Right lobe of liver (tissue), 4 donors: ENCODE results near the gene TCEAL2.

Experiments
- POLR2A ChIP-seq: fragments of 450-650 bp; IDR thresholded peaks from one replicate; pipeline ENCODE4 v1.6.1; 2017; ENCODE audit warnings: antibody characterized with exemption, mild to moderate bottlenecking
- TF ChIP-seq, protein P1 (sequence below), 4 donors: fragments of 200-600 bp in 3 of 4; fragments of 450-650 bp in 1 of 4; IDR thresholded peaks; one replicate each; pipeline versions ENCODE4 v1.5.1 to v1.8.0; 2016 to 2022; ENCODE audit warnings: antibody characterized with exemption in 4 of 4, mild to moderate bottlenecking in 2 of 4
- donor health status: DM: no; HTN: no; CAD: no.
- donor health status: DM: no; HTN: no; CAD: no.
- donor health status: DM: no; HTN: yes; CAD: no.

DNA sequence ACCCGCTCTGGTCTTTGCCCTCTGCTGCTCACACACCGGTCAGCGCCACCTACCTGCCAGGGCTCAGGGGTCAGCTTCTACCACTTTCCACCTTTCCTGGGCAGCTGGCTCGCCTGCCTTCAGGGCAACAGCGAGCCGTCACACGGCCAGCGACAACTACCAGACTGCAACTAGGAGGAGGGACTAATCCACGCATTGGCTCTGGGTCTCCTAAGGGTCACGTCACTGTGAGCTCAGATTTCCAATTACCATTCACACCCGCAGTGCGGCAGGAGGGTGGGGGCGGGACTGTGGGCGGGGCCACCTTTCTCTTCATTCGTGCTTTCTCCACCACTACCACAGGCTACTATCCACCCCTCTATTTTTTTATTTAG is 30.3 kb downstream of the TCEAL2 start, which contains the start of gene BEX5:
- no peak for TF ChIP-seq POLR2A
- TF ChIP-seq, protein P1, sequence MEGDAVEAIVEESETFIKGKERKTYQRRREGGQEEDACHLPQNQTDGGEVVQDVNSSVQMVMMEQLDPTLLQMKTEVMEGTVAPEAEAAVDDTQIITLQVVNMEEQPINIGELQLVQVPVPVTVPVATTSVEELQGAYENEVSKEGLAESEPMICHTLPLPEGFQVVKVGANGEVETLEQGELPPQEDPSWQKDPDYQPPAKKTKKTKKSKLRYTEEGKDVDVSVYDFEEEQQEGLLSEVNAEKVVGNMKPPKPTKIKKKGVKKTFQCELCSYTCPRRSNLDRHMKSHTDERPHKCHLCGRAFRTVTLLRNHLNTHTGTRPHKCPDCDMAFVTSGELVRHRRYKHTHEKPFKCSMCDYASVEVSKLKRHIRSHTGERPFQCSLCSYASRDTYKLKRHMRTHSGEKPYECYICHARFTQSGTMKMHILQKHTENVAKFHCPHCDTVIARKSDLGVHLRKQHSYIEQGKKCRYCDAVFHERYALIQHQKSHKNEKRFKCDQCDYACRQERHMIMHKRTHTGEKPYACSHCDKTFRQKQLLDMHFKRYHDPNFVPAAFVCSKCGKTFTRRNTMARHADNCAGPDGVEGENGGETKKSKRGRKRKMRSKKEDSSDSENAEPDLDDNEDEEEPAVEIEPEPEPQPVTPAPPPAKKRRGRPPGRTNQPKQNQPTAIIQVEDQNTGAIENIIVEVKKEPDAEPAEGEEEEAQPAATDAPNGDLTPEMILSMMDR (IDR thresholded peaks at IDR 0.05), result no peak
